Pancreas (tissue), 10 donors: ENCODE measurements around the gene PRR5L. TPM values are rescaled to one million over a fixed set of nuclear protein-coding genes. Genes with fewer than 3 reads are reported as not detected.

Experiments
- ATAC-seq, 4 donors: fragments of 200-7000 bp; cut with Tn5 transposase; one replicate each; pipeline versions ENCODE4 v1.8.0 to v1.9.1; 2020; ENCODE audit warnings: mild to moderate bottlenecking in 4 of 4, moderate library complexity in 4 of 4
- DNase-seq, 6 donors: peaks; one replicate each; pipeline ENCODE4 v3.0.0-alpha.2; 2020
- FAIRE-seq: peaks from 2 replicates; lab custom pipeline; 2012; peaks lifted over from hg19 to GRCh38; lab: Jason Lieb, UNC
- H3K27ac ChIP-seq, 4 donors: fragments of 200-600 bp; sonication (generic); 1 replicate in 3 of 4; 2 replicates in 1 of 4; pipeline versions ENCODE4 v1.5.0 to v1.8.0; 2020
- H3K27me3 ChIP-seq, 4 donors: fragments of 200-600 bp; one replicate each; pipeline ENCODE4 v1.8.0; 2021
- H3K36me3 ChIP-seq, 3 donors: fragments of 200-600 bp; sonication (generic) in 1 of 3; one replicate each; pipeline versions ENCODE4 v1.5.0 to v1.8.0; 2020 to 2021
- H3K4me1 ChIP-seq, 3 donors: fragments of 200-600 bp; one replicate each; pipeline ENCODE4 v1.8.0; 2021
- H3K4me3 ChIP-seq, 4 donors: fragments of 200-600 bp; sonication (generic) in 2 of 4; one replicate each; pipeline versions ENCODE4 v1.5.0 to v1.8.0; 2020 to 2021
- H3K9me3 ChIP-seq, 4 donors: fragments of 200-600 bp; one replicate each; pipeline ENCODE4 v1.8.0; 2021
- CTCF ChIP-seq, 4 donors: fragments of 200-600 bp; sonication (generic) in 3 of 4; IDR thresholded peaks; one replicate each; pipeline versions ENCODE4 v1.5.0 to v1.8.0; 2021; ENCODE audit warnings: antibody characterized with exemption in 4 of 4
- WGBS, 2 donors: extraction: QIAGEN DNeasy Blood & Tissue Kit; methylation state at CpG; one replicate each; pipeline ENCODE4 v1.1.7; 2013; 5-methylcytosine and 5-hydroxymethylcytosine counted together
- intact Hi-C, 3 donors: fragments of 100-400 bp; cut with DNase I; formaldehyde crosslinking; loops; one replicate each; pipeline versions ENCODE4 v1.11.1 to v1.14.2; 2022
- polyA plus RNA-seq, 2 donors: library from polyadenylated mRNA; stranded (reverse); fragments of 200-250 nt; gene quantifications; one replicate each; pipeline ENCODE4 v1.2.3, GENCODE V29; 2013
- total RNA-seq, 6 donors: library from RNA; stranded (reverse); fragmentation: NEBNext Ultra II Directional in 4 of 6; extraction: Animal tissue kit (Norgen Biotek cat#: 25700) in 4 of 6; gene quantifications; one replicate each; pipeline versions ENCODE4 v1.2.1 to v1.2.4, GENCODE V29; 2021 to 2023
- donor health status: healthy with polysubstance abuse.
- donor health status: DM: no; HTN: no; CAD: no; lungs with moderate emphysema.
- donor health status: DM: no; HTN: no; CAD: no.
- donor health status: control.
- donor health status: control.
- donor health status: Bipolar disorder and iron deficiency.
- donor health status: DM: yes; HTN: yes; CAD: no.
- donor health status: DM: no; HTN: no; CAD: no.
- donor health status: DM: no; HTN: no; CAD: no.
- donor health status: DM: yes; HTN: yes; CAD: no.

Gene PRR5L
- total and polyA plus RNA-seq, 8 donors, result 1.3 to 9.0 (median 2.2) TPM

GRCh38 chr11:36451681-36452080 lies 155.6 kb downstream of the PRR5L start:
- ATAC-seq (no peak), FAIRE-seq (no peak), DNase-seq (no peak)
- no peaks in the 10 kb centered on the region for H3K9me3 ChIP-seq
- intact Hi-C loops, result loop anchor here in 1 of 3 donors (10.0 kb wide), 1 partner anchor 157 kb away; the partner anchor contains the start of gene PRR5L
- peaks cover 0 to 2% (median 0%) of the 10 kb centered on the region in 3 donors for H3K36me3 ChIP-seq
- no peak for TF ChIP-seq CTCF (IDR thresholded peaks at IDR 0.05)
- H3K4me3 ChIP-seq, result no peak overlapping the region
- WGBS, 2 donors, result 68 to 70% methylated on average over 1 of the region's 1 CpG
- H3K27ac ChIP-seq, result no peak overlapping the region
- H3K27me3 ChIP-seq, result no peaks in the 10 kb centered on the region
- peaks cover 0 to 11% (median 9%) of the 10 kb centered on the region in 3 donors for H3K4me1 ChIP-seq

DNA sequence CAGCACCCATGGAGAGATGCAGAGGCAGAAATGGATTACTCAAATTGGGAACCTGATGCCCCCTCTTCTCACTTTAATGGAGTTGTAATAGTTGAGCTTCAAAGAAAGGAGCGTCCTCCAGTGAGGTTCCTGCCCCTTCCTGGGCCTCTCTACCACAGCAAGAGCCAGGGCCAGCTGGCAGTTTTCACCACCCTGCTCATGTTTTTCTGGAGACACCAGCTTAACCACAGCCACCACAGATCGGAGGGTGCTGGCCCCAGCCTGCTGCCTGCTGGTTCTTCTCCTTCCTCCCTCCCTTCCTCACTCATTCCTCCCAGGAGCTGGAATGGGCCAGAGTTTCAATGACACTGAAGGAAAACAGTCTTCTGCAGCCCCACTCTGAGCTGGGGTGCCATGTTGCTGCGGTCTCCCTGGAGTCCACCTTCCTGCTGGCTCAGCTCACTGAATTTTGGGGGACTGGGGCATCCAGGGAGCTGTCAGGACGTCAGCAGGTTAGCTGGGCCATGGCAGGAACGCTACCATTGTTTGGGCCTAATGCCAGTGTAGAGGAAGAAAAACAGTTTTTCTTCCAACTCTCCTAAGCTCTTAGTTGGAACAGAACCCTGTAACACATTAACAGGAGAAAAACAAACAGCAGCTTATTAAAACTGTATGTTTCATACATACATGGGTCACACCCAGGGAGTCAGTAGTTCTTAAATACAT lies 156.3 kb downstream of the PRR5L start:
- no peak for DNase-seq
- Histone ChIP-seq H3K36me3 (peaks cover 0 to 2% (median 0%) of the 10 kb centered on the region in 3 donors), H3K27me3 (no peaks in the 10 kb centered on the region), H3K4me1 (peaks cover 0 to 7% (median 2%) of the 10 kb centered on the region in 3 donors), H3K27ac (no peak overlapping the region), H3K9me3 (no peaks in the 10 kb centered on the region), H3K4me3 (no peak overlapping the region)
- no peak for FAIRE-seq
- no peak for ATAC-seq
- intact Hi-C loops, result loop anchor here in 1 of 3 donors (10.0 kb wide), 1 partner anchor 158 kb away; the partner anchor contains the start of gene PRR5L
- TF ChIP-seq CTCF (IDR thresholded peaks at IDR 0.05), result no peak
- 67 to 70% methylated on average over 5 of the region's 5 CpGs for WGBS, 2 donors

DNA sequence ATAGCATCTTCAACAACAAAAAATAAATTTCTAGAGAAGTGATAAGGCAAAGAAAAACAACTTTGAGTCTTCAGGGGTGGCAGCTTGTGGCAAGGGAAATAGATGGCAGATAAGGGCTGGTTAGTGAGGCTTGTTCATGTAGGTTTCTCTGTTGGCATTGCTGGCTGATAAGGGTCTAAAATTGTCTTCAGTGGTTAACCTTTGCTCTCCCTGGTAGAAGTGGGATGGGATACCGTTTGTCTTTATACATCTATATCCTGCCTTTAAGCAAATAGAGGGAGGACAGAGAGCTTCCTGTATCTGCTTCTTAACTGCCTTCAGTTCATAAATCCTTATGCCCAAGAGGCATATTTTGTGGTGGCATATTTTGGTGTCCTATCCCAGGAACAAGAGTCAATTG lies 156.9 kb downstream of the PRR5L start:
- Histone ChIP-seq H3K27me3 (no peaks in the 10 kb centered on the region), H3K4me3 (no peak overlapping the region), H3K36me3 (peaks cover 0 to 2% (median 0%) of the 10 kb centered on the region in 3 donors), H3K4me1 (peaks cover 0 to 7% (median 0%) of the 10 kb centered on the region in 3 donors), H3K9me3 (no peaks in the 10 kb centered on the region), H3K27ac (no peak overlapping the region)
- intact Hi-C loops, result loop anchor here in 1 of 3 donors (10.0 kb wide), 1 partner anchor 158 kb away; the partner anchor contains the start of gene PRR5L
- WGBS, 2 donors, result 6 to 9% methylated on average over 1 of the region's 1 CpG
- DNase-seq (no peak), ATAC-seq (no peak), FAIRE-seq (no peak)
- TF ChIP-seq CTCF (IDR thresholded peaks at IDR 0.05), result no peak

GRCh38 chr11:36453678-36454077 lies 157.6 kb downstream of the PRR5L start:
- H3K9me3 ChIP-seq, result no peaks in the 10 kb centered on the region
- WGBS, 2 donors, result 60 to 75% methylated on average over 3 of the region's 3 CpGs
- H3K4me3 ChIP-seq, result no peak overlapping the region
- H3K27me3 ChIP-seq, result no peaks in the 10 kb centered on the region
- ATAC-seq, result no peak
- TF ChIP-seq CTCF (IDR thresholded peaks at IDR 0.05), result no peak
- intact Hi-C loops, result loop anchor here in 1 of 3 donors (10.0 kb wide), 1 partner anchor 159 kb away; the partner anchor contains the start of gene PRR5L
- no peak for DNase-seq
- FAIRE-seq, result no peak
- H3K36me3 ChIP-seq, result peaks cover 0 to 2% (median 0%) of the 10 kb centered on the region in 3 donors
- no peak overlapping the region for H3K27ac ChIP-seq
- peaks cover 0 to 7% (median 0%) of the 10 kb centered on the region in 3 donors for H3K4me1 ChIP-seq

DNA sequence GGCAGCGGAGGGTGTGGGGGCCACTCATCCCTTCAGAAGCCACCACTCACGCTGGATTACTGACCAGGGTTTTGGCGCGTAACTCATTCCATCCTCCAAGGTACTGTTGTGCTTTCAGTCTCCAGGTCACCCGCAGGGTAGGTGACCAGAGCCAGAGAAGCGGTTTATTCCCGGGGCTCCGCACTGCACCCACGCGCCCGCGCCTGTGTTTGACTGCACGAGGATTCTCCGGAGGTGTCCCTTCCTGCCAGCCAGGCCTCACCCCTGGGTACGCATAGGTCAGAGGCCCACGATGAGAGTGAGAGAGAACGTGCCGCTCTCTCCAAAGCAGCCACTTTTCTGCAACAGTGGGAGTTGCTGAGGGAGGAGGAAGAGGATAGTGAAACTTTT lies 158.5 kb downstream of the PRR5L start:
- no peak for FAIRE-seq

More for the DNA sequence above, 158.5 kb downstream of the PRR5L start:
- Histone ChIP-seq H3K27me3 (no peaks in the 10 kb centered on the region), H3K36me3 (peaks cover 0 to 2% (median 0%) of the 10 kb centered on the region in 3 donors), H3K27ac (no peak overlapping the region), H3K4me3 (no peak overlapping the region), H3K4me1 (peaks cover 0 to 7% (median 0%) of the 10 kb centered on the region in 3 donors), H3K9me3 (no peaks in the 10 kb centered on the region)
- TF ChIP-seq CTCF (IDR thresholded peaks at IDR 0.05), result no peak
- no peak for DNase-seq
- no peak for ATAC-seq
- WGBS, 2 donors, result 84 to 90% methylated on average over 18 of the region's 18 CpGs
- intact Hi-C loops, result loop anchor here in 1 of 3 donors (10.0 kb wide), 1 partner anchor 160 kb away; the partner anchor contains the start of gene PRR5L
